Activated CD8-positive, alpha-beta memory T cell treated with anti-CD3 and anti-CD28 coated beads for 24 hours (primary cell): Measurements from ENCODE around the gene CHAC1.

ENCODE experiments used
- DNase-seq: peaks from one replicate; pipeline ENCODE4 v3.0.0-alpha.2; 2020

The CHAC1 gene, protein sequence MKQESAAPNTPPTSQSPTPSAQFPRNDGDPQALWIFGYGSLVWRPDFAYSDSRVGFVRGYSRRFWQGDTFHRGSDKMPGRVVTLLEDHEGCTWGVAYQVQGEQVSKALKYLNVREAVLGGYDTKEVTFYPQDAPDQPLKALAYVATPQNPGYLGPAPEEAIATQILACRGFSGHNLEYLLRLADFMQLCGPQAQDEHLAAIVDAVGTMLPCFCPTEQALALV

GRCh38 chr15:40952901-40953712 lies at the start of gene CHAC1:
Gene CHAC1, plus strand, starts transcription at chr15:40953471. Its CDS starts 113 bp downstream, at chr15:40953584.
- peak; percentile 97 for DNase-seq

DNA sequence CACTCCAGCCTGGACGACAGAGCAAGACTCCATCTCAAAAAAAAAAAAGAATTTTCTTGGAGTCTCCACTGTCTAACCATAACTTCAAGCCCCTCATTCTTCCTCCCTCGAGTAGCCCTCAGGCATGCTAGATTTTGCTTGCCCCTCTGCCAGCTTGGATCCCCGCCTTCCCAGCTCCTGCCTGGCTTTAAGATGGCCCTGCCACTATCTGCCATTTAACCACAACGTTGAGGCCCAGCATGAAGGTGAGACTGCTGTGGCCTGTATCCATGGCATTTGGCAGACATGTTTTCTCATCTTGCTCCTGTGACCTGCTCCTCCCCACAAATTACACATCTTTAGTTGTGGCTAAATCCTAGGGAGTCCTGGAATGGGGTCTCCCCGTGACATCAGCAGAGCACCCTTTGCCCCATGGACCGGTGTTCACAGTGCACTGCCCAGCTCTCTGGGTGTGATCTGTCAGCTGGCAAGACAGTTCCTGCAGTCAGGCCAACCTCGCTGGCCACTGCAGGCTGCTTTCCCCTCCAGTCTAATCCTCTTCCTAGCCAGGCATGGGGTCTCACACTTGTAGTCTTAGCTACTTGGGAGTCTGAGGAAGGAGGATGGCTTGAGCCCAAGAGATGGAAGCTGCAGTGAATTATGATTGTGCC lies 48.6 kb upstream of the CHAC1 start:
- no peak for DNase-seq

DNA sequence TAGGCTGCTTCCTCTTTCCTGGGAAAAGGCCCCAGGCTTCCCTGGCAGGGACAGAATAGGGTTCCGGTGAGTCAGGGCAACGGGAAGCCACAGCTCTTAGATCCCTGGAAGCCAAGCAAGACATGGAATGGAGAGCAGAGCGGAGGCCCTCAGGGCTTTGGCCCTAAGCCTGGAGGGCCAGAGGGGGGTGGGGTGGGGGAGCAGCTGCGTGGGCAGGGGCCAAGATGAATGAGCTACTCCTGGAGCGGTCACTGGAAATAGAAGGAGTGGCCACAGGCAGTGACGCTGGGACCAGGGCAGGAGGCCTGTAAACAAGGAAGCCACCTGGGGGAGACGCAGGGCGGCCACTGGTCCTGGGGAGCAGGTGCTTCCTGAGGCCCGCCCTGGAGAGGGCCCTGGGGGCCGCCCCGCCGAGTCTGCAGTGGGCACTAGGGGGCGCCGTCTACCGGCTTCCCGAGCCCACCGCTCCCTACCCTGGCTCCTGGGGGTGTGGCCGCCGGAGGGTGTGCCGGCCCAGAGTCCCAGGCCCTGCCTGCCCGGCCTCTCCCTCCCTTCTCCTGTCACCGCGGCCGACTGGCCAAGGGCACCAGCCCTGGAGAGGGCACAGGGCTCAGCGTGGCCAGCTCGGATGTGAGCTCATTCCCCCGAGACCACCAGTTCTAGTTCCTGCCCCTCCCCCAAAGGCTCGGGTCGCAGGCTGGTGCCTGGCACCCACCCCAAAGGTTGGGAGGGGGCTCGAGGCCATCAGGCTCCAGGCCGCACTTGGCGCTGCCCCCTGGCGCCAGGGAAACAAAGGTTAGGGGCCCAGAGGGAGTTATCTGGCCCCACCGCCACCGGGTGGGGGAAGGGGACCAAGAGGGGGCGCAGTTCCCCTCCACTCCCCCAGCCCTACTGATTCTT lies 46.9 kb upstream of the CHAC1 start:
- peak; percentile 93 for DNase-seq

DNA sequence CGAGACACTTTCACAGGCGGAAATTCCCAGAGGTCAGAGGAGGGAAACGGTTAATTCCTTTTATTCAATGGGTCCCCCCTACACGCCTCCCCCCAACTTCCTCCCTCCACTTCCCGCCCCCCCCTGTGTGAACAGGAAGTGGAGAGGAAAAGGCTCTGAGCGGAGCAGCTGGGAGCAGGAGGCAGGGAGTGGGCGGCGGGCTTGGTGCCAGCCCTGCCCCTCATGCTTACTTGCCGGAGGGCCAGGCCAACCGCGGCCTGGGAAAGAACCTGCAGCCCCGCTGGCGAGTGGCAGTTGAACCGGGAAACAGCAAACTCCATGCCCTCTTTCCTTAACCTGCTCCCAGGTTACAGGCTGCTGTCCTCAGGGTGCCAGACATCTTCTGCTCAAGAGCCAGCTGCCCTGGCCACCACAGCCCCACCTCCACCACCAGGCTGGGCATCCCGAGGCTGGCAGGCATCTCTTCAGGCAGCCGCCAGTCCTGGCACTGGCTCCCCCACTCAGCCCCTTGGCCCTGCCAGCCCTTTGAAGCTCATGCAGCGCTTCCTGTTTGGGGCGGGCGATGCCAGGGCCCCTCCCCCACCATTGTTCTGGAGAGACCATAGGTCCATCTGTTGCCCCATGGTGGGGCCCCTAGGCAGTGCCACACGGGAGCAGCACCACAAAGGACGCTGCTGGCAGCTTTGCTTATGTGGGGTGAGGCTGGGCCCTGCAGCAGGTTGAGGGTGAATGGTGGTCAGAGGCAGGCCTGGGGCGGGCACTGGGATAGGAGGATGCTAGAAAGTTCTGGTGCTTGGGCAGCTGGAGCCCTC lies 46.1 kb upstream of the CHAC1 start:
- peak; percentile 78 for DNase-seq

DNA sequence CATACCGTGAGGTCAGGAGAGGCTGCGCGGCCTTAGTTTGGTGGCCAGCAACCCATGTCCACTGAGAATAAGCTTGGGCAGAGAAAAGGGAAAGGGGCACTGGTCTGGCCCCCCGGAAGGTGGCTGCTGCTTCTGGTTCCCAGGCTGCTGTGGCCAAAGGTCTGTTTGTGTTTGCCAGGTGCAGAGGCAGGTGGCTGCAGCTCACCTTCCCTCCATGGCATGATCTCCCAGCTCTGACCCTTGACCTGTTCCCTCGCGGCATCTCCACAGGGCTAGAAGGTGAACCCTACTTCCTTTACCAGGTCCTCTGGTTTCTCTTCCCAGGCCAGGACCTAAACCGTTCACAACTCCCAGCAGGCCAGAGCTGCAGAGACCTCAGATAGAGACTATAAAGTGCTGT lies 45.2 kb upstream of the CHAC1 start:
- no peak for DNase-seq

- DNase-seq: no peak
Observed at GRCh38 chr15:40909662-40910630, 43.3 kb upstream of the CHAC1 start.

- DNase-seq: no peak
Observed at GRCh38 chr15:40911141-40911540, 42.1 kb upstream of the CHAC1 start.

DNA sequence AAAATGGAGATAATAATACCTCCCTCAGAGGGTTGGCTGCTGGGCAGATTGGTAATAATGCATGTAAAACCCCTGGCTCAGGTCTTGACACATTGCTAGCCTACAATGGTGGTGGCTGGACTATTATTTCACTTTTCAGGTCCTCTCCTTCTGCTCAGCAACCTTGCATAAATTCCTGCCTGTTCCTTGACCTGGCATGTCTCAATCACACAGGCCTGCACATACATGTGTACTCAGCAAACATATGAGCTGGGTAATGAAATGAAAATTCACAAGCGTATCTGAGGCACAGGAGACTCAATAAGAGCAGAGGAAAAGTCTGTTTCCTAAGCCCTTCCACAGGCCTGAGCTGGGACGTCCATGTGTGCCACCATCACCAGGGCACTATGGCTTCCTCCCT lies 41.6 kb upstream of the CHAC1 start:
- no peak for DNase-seq

DNA sequence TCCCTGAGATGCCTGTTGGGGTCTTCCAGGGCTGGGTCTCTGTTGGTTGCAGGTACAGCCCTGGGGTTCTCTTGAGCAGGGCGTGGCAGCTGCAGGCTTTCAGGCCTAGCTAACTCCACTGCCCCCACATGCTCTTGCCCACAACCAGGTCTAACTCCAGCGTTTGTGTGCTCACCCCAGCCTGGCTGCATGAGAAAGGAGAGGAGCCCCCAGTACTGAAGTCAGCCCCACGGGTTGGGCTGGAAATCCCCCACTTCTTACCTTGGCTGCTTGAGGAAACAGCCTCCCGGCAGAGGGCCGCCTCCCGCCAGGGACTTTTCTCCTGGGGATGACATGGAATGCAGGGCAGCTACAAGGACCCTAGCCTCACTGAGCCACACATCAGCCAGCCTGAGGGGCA lies 40.8 kb upstream of the CHAC1 start:
- DNase-seq: no peak

GRCh38 chr15:40914013-40914412 lies 39.3 kb upstream of the CHAC1 start:
- no peak for DNase-seq

- DNase-seq: no peak
Observed at GRCh38 chr15:40914486-40914885, 38.8 kb upstream of the CHAC1 start.

DNA sequence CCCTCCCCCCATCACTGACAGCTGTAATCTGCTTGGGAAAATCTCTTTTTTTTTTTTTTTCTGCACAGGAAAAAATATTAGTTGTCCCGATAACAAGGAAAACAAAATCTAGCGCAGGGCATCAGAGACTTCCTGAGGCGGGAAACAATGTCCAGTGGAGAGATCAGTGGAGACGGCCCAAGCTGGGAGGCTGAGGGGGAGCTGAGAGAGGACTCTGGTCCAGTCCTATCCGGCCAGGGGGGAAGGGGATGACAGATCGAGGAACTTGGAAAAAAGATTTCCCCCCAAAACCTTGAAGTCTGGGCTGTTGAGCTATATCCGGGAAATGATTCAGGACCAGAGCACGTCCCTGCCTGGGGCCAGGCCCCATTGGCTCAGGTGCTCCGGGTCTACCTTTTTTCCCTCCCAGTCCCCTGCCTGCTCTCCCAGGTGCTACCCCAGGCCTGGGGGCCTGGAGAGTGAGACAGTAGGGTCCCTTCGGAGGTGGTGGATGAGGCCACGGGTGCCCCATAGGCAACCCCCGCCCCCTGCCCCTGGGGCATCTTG lies 38.1 kb upstream of the CHAC1 start:
- DNase-seq: no peak

DNA sequence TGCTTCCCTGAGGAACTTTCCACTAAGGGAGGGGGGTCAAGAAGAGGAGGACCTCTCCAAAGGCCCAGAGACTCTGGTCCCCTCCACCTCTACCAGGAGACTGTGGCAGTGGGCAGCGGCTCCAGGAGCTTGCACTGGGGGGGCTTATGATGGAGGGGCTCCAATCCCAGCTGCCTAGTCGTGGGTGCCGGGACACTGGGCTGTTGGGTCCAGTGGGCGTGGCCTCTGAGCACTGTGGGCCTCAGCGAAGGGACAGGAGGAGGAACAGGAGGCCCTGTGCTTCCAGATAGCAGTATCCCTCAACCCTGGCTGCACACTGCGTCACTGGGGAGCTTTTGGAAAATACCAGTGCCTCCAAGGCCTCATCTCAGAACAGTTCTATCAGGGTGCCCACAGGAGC lies 37.6 kb upstream of the CHAC1 start:
- no peak for DNase-seq

DNA sequence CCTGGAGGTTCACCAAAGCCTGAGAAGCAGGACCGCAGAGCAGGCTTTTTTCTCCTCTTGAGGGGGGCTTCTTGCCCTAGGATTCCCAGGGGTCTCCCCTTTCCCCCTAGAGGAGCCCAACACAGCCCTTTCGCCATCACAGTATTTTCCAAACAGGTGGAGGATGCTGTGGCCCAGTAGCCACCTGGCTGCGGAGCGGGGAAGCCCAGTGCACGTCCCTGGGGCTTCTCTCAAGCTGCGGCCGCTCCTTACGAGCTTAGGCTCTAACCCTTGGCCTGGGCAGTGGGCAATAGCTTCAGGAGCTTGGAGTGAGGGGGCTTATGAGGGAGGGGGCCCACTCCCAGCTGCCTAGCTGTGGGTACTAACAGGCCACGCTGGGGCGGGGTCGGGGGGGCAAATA lies 35.7 kb upstream of the CHAC1 start:
- DNase-seq: no peak

DNA sequence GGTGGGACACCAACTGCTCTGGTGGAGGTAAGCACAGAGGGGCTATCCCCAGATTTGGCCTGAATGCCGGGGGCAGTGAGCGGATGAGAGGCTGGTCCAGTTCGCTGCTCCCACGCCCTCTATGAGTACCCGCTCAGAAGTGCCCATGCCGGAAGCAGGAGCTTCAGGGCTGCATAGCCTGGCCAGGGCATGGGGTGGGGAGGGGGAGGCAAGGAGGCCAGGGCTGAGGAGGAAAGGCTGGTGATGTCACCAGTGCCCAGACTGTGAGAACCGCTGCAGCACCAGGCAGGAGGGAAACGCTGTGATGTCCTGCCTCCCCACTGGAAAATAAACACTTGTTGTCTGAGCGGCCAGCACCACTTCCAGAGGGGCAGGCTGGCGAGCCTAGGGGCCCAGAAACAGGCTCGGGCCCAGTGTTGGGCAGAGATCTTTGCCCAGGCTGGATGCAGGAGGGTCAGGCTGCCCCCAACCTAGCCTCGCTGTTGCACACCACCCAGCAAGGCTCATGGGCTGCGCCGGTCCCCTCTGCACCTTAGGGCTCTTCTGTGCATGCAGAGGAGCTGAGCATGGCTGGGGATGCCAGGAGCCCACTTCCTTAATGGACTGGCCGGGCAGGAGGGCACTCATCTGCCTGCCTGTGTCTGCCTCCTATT lies 35.0 kb upstream of the CHAC1 start:
- DNase-seq: no peak

DNA sequence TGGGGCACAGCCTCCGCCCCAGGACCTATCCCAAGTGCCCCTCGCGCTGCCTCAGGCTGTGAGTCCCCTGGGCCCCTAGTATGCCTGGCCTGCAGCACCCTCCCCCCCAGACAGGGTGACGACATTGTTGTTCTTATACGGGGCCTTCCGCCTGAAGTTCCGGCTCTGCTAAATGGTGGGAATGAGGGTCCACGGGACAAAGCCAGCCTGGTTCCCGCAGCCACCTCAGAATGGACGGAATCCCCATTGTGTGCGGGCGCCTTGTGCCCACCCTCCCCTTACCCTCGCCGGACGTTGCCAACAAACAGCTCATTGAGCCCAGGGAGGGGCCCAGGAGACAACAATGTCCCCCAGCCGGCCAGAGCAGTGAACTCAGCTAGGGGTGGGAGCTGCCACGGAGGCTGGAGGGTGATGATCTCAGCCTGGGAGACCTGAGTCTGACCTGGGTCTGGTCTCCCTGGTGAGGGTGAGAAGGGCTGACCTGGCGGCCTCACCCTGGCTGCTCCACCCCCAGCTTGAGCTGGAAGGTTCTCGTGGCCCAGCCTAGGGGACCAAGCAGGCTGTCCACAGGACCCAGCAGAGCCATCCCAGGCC lies 34.4 kb upstream of the CHAC1 start:
- DNase-seq: no peak

- DNase-seq: no peak
Observed at GRCh38 chr15:40921949-40922607, 31.2 kb upstream of the CHAC1 start.

GRCh38 chr15:40922608-40923005 lies 30.7 kb upstream of the CHAC1 start:
- DNase-seq: no peak

GRCh38 chr15:40923551-40923950 lies 29.7 kb upstream of the CHAC1 start:
- DNase-seq: no peak
